IgD-negative memory B cell (primary cell): Measurements from ENCODE around the gene SOAT1. TPM values are rescaled to one million over a fixed set of nuclear protein-coding genes. Genes with fewer than 3 reads are reported as not detected.
"Not testable (repeated sequence)": the region's sequence is repeated elsewhere in the genome, so short reads cannot be mapped to it uniquely, and the experiment has no call there.

ENCODE experiments used
- H3K27ac Mint-ChIP-seq, 3 donors: one replicate each; pipeline ENCODE4 v1.8.0; 2020 to 2022; ENCODE audit warnings: mild to moderate bottlenecking in 3 of 3, mixed read lengths in 3 of 3, moderate library complexity in 1 of 3
- H3K27me3 Mint-ChIP-seq: one replicate; pipeline ENCODE4 v1.8.0; 2021; ENCODE audit warnings: mixed read lengths
- H3K36me3 Mint-ChIP-seq: one replicate; pipeline ENCODE4 v1.8.0; 2020; ENCODE audit warnings: mild to moderate bottlenecking, mixed read lengths
- H3K4me1 Mint-ChIP-seq, 3 donors: one replicate each; pipeline ENCODE4 v1.8.0; 2020 to 2022; ENCODE audit warnings: mixed read lengths in 3 of 3, mild to moderate bottlenecking in 1 of 3
- H3K4me3 Mint-ChIP-seq, 4 donors: one replicate each; pipeline ENCODE4 v1.8.0; 2020 to 2022; ENCODE audit warnings: mild to moderate bottlenecking in 4 of 4, mixed read lengths in 4 of 4, moderate library complexity in 3 of 4
- H3K9me3 Mint-ChIP-seq, 3 donors: one replicate each; pipeline ENCODE4 v1.8.0; 2020 to 2021; ENCODE audit warnings: mixed read lengths in 3 of 3, mild to moderate bottlenecking in 1 of 3
- polyA plus RNA-seq: library from polyadenylated mRNA; unstranded; fragments of 300-500 nt; fragmentation: Illumina TruSeq; gene quantifications from one replicate; pipeline ENCODE4 v1.2.3, GENCODE V29; 2021

The SOAT1 gene
- polyA plus RNA-seq, 1 donor from 2014 or later, result 32.9 TPM

GRCh38 chr1:179353546-179353945, 59.9 kb downstream of the SOAT1 start:
- peaks cover 11% of the 10 kb centered on the region for H3K36me3 Mint-ChIP-seq
- no peak overlapping the region for H3K27ac Mint-ChIP-seq
- H3K27me3 Mint-ChIP-seq, result no peaks in the 10 kb centered on the region
- no peak overlapping the region for H3K4me3 Mint-ChIP-seq
- no peaks in the 10 kb centered on the region for H3K9me3 Mint-ChIP-seq
- H3K4me1 Mint-ChIP-seq, result peaks cover 0 to 5% (median 2%) of the 10 kb centered on the region in 3 donors

GRCh38 chr1:179361631-179362030, 68.0 kb downstream of the SOAT1 start:
- H3K27me3 Mint-ChIP-seq, H3K27ac Mint-ChIP-seq, H3K9me3 Mint-ChIP-seq, H3K36me3 Mint-ChIP-seq, H3K4me1 Mint-ChIP-seq: not testable (repeated sequence)
- H3K4me3 Mint-ChIP-seq, result peak overlapping the region in 1 of 4 donors; percentile 26

GRCh38 chr1:179365342-179366092, 71.9 kb downstream of the SOAT1 start, which contains the start of gene AXDND1:
Gene AXDND1, plus strand, starts transcription at chr1:179365971. Its CDS starts 539 bp downstream, at chr1:179366510.
- Mint-ChIP-seq H3K27me3 (peaks cover 2% of the 10 kb centered on the region), H3K27ac (peak within 1 kb of the TSS; percentile 99 to 100 (median 100)), H3K9me3 (no peaks in the 10 kb centered on the region), H3K4me1 (peaks cover 7 to 12% (median 9%) of the 10 kb centered on the region in 3 donors), H3K36me3 (no peaks in the 10 kb centered on the region), H3K4me3 (peak within 1 kb of the TSS; percentile 91 to 99 (median 97))

GRCh38 chr1:179366093-179366800, 72.7 kb downstream of the SOAT1 start:
- H3K27me3 Mint-ChIP-seq, result peaks cover 2% of the 10 kb centered on the region
- no peaks in the 10 kb centered on the region for H3K36me3 Mint-ChIP-seq
- H3K9me3 Mint-ChIP-seq, result no peaks in the 10 kb centered on the region
- peak overlapping the region; percentile 91 to 99 (median 97) for H3K4me3 Mint-ChIP-seq
- H3K4me1 Mint-ChIP-seq, result peaks cover 7 to 12% (median 9%) of the 10 kb centered on the region in 3 donors
- H3K27ac Mint-ChIP-seq, result peak overlapping the region; percentile 99 to 100 (median 100)

GRCh38 chr1:179369751-179370341, 76.2 kb downstream of the SOAT1 start:
- Mint-ChIP-seq H3K27me3 (peaks cover 2% of the 10 kb centered on the region), H3K27ac (peak overlapping the region in 1 of 3 donors; percentile 7), H3K4me1 (peaks cover 5 to 12% (median 7%) of the 10 kb centered on the region in 3 donors), H3K9me3 (no peaks in the 10 kb centered on the region), H3K36me3 (no peaks in the 10 kb centered on the region), H3K4me3 (peak overlapping the region in 1 of 4 donors; percentile 12)

- Mint-ChIP-seq H3K9me3 (no peaks in the 10 kb centered on the region), H3K27ac (peak overlapping the region in 1 of 3 donors; percentile 80), H3K36me3 (no peaks in the 10 kb centered on the region), H3K4me1 (peaks cover 0 to 5% (median 1%) of the 10 kb centered on the region in 3 donors), H3K4me3 (no peak overlapping the region), H3K27me3 (peaks cover 2% of the 10 kb centered on the region)
Measured at GRCh38 chr1:179372160-179372559, 78.6 kb downstream of the SOAT1 start.

GRCh38 chr1:179376223-179376622, 82.6 kb downstream of the SOAT1 start:
- Mint-ChIP-seq H3K27me3 (no peaks in the 10 kb centered on the region), H3K36me3 (no peaks in the 10 kb centered on the region), H3K9me3 (no peaks in the 10 kb centered on the region), H3K27ac (no peak overlapping the region), H3K4me3 (no peak overlapping the region), H3K4me1 (no peaks in the 10 kb centered on the region)

GRCh38 chr1:179380299-179380698, 86.7 kb downstream of the SOAT1 start:
- no peaks in the 10 kb centered on the region for H3K9me3 Mint-ChIP-seq
- no peaks in the 10 kb centered on the region for H3K36me3 Mint-ChIP-seq
- no peaks in the 10 kb centered on the region for H3K4me1 Mint-ChIP-seq
- no peak overlapping the region for H3K27ac Mint-ChIP-seq
- H3K27me3 Mint-ChIP-seq, result no peaks in the 10 kb centered on the region
- no peak overlapping the region for H3K4me3 Mint-ChIP-seq

GRCh38 chr1:179384027-179384426, 90.4 kb downstream of the SOAT1 start:
- H3K36me3 Mint-ChIP-seq, result no peaks in the 10 kb centered on the region
- no peaks in the 10 kb centered on the region for H3K27me3 Mint-ChIP-seq
- H3K9me3 Mint-ChIP-seq, result no peaks in the 10 kb centered on the region
- peaks cover 0 to 2% (median 0%) of the 10 kb centered on the region in 3 donors for H3K4me1 Mint-ChIP-seq
- no peak overlapping the region for H3K4me3 Mint-ChIP-seq
- no peak overlapping the region for H3K27ac Mint-ChIP-seq

GRCh38 chr1:179385510-179385909, 91.9 kb downstream of the SOAT1 start:
- Mint-ChIP-seq H3K9me3 (no peaks in the 10 kb centered on the region), H3K27me3 (no peaks in the 10 kb centered on the region), H3K4me3 (no peak overlapping the region), H3K4me1 (peaks cover 0 to 2% (median 0%) of the 10 kb centered on the region in 3 donors), H3K36me3 (no peaks in the 10 kb centered on the region), H3K27ac (no peak overlapping the region)

- Mint-ChIP-seq H3K4me3 (no peak overlapping the region), H3K27ac (no peak overlapping the region), H3K36me3 (peaks cover 6% of the 10 kb centered on the region), H3K9me3 (peaks cover 16 to 18% (median 18%) of the 10 kb centered on the region in 3 donors), H3K27me3 (no peaks in the 10 kb centered on the region), H3K4me1 (no peaks in the 10 kb centered on the region)
Measured at GRCh38 chr1:179393721-179394120, 100.1 kb downstream of the SOAT1 start.

GRCh38 chr1:179399399-179399798, 105.8 kb downstream of the SOAT1 start:
- not testable (repeated sequence) for H3K36me3 Mint-ChIP-seq, H3K4me1 Mint-ChIP-seq, H3K27me3 Mint-ChIP-seq, H3K27ac Mint-ChIP-seq, H3K4me3 Mint-ChIP-seq, H3K9me3 Mint-ChIP-seq
